Measurements from ENCODE around the gene RALBP1.

Gene RALBP1

DNA sequence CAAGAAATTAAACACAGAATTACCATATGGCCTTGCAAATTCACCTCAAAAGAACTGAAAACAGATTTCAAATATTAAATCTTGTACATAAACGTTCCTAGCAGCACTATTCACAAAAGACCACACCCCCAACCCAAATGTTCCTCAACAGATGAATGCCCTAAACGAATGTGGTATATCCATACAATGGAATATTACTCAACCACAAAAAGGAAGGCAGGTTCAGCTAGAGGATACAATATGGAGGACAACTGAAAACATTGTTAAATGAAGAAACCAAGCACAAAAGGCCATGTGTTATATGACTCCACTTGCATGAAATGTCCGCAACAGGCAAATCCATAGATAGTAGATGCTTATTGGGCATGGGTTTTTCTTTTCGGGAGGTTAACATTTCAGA lies 77.3 kb downstream of the RALBP1 start:
- DNase-seq = no peak

DNA sequence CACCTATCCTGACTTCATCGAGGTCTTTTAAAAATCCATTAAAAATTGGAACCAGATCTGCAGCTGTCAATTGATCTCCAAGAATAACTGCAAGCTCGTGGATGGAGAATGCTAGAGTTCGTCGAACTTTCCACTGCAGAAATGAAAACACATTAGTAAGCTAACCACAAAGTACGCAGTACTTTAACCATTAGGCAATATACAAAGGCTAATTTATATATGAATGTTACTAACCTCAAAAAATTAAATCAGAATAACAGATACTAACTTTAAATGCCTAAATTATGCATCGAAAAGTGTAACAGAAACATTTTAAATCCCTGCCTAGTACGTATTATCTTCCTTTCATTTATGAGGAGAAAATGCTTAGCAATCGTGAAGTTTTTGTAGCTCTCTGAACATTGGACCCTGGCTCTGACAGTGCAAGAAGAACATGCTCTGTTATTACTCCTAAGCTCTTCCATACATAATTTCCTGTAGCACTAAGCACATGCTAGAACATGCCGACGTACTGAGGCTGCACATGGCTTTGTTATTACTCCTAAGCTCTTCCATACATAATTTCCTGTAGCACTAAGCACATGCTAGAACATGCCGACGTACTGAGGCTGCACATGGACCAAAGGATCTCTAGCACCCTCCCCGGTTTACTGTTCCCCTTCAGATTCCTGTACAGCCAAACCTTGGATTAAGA lies 82.1 kb downstream of the RALBP1 start:
- no peak for DNase-seq

DNA sequence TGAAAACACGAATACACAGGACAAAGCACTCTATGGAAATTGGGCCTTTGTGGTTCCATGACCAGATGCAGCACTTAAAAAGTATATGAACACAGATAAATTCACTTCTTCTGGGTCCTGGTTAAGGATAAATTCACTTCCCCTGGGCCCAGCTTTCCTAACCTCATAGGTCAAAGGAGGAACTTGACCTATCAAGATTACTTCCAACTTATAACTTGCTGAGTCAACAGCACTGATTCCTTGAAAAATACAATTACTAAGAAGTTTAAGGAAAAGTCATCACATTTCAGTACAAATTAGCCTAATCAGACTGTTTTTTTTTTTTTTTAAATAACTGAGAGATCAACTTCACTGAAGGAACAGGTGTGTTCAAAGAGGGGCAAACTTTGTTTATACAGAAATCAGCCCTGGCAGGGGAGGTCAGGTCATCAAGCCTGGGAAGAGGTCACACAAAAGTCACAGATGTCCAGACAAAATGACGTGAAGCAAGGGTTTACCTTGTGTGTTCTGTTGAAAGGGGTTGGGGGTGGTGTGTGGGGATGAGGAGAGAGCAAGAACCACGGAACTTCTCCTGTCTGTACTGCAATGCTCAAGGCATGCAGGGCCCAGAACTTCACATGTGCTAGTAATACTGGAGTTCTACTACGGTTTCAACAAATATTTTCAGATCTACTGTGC lies 83.2 kb downstream of the RALBP1 start:
- no peak for DNase-seq

DNA sequence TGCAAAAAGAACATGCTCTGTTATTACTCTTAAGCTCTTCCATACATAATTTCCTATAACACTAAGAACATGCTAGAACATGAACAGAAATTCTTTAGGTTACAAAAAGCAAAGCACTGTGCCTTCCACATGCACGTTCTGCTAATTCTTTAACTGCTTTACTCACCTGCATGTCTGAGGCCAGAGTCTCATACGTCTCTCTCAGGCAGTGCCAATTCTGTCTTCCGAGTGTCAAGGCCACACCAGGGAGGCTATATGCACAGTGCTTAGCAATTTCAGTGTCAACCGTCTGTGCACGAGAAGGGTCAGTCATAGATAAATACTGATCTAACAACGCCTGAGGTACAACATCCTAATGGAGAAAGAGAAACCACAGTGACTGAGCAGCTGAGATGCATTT lies 83.9 kb downstream of the RALBP1 start:
- DNase-seq = no peak

DNA sequence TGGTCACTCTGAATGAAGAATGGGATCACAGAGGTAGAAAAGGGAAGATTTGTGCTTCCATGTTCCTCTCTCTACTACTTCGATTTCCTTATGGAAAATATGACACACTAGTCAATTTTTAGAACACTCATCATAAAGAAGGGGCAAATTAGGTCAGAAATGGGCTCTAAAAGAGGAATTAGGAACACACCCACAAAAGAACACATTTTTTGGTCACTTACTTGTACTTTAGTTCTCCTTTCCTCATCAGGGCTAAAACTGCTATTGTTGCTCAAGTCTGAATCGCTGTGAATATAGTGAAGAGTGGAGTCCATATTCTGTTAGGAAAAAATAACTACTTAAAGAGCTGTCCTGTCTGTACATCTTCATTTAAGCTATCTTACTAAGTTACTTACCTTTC lies 86.4 kb downstream of the RALBP1 start:
- DNase-seq = no peak

DNA sequence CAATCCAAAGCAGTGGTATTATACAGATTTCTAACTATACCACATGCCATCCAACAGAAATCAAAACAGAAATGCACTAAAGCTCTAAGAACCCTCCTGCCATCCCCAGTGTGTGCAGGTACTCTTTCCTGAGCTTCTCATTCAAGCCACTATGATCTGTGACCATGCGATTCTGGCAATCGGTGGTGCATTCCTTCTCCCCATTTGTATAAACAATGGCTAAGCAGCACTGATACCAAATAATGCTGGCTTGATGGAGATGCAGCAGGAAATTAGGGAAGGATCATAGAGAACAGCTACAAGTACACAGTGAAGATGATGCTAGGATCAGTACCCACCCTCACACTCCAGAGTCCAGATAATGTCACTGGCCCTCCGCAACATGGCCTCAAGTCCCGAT lies 87.3 kb downstream of the RALBP1 start:
- DNase-seq = no peak

DNA sequence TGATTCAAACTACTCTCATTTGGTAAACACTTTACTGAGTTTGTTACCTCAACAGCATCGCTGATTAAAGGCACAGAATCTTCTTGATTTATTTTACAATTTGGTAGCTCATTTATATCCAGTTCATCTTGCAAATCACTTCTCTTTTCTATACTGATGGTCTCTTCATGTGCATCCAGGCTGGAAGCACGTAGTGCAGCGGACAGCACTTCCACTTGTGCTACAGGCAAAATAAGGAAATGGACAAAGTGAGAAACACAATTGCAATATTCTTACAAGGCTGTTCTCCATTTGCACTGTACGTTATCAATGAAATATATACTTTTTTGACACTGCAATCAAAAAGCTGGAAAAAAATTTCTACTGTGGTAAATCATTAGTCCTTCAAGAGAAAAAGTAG lies 88.0 kb downstream of the RALBP1 start:
- no peak for DNase-seq

DNA sequence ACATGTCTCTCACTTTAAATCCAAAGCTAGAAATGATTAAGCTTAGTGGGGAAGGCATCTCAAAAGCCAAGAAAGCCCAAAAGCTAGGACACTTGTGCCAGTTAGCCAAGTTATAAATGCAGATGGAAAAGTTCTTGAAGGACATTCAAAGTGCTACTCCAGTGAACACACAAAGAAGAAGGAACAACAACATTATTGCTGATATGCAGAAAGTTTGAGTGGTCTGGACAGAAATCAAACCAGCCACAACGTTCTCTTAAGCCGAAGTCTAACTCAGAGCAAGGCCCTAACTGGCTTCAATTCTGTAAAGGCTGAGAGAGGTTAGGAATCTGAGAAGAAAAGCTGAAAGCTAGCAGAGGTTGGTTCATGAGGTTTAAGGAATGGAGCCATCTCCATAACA lies 90.1 kb downstream of the RALBP1 start:
- no peak for DNase-seq

DNA sequence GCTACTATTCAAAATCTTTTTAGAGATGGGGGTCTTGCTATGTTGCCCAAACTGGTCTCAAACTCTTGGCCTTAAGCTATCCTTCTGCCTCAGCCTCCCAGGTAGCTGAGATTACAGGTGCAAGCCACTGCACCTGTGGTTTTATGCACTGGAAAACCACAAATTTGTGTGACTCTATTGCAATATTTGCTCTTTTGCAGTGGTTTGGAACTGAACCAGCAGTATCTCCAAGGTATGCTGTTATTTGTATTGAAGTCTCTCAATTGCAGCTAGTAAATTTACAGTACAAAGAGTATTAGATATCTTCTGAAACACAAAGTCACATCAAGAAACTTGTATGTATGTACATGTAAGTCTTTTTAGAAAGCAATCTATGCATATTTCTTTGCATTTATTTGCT lies 92.9 kb downstream of the RALBP1 start:
- DNase-seq = no peak

DNA sequence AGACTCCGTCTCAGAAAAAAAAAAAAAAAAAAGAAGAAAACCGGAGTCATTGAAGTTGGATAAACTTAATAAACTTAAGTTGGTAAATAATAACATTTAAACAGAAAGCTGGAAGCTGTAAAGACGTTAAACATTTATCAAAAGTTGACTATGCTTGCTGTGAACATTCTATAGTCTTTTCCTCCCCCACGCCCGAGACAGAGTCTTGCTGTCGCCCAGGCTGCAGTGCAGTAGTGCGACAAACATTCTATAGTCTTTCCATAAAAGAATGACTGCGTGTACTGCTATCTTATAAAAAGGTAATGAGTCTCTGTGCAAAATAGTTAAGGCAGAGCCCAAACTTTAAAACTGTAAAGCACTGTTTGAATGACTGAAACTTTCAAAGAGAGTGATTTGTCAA lies 93.9 kb downstream of the RALBP1 start:
- DNase-seq = no peak

DNA sequence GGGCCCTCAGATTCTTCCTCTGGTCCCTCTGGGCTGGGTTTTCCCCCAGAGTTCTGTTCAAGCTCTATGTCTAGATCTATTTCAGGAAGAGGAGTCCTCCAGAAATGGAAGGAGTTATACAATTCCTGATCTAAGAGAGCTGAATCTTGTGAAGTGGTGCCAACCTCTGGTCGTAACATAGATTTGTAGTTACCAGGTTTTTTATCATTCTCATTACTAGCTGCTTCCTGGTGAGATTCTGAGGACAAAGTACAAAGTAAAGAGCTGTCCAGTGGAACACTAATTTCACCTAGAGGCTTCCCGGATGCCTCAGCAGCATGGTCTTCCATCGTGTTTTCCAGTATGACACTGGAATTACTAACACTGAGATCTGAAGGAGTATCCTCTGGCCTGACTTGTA lies 94.9 kb downstream of the RALBP1 start:
- DNase-seq = no peak

DNA sequence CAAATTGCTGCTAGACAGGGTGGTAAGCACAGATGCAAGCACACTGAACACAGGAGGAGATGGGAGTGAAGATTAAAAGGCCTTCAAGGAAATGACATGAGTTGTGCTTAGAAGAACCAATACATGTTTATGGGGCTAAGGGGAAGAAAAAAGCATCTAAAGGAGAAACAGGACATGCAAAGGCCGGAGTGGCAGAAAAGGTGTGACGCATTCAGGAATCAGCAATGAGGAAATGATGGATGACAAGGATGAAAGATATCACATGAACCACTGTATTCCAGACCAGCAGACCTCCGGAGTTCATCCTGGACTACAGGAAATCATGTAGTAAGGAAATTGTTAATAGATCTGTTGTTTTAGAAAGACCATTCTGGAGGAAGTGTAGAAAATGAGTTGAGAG lies 96.2 kb downstream of the RALBP1 start:
- no peak for DNase-seq

DNA sequence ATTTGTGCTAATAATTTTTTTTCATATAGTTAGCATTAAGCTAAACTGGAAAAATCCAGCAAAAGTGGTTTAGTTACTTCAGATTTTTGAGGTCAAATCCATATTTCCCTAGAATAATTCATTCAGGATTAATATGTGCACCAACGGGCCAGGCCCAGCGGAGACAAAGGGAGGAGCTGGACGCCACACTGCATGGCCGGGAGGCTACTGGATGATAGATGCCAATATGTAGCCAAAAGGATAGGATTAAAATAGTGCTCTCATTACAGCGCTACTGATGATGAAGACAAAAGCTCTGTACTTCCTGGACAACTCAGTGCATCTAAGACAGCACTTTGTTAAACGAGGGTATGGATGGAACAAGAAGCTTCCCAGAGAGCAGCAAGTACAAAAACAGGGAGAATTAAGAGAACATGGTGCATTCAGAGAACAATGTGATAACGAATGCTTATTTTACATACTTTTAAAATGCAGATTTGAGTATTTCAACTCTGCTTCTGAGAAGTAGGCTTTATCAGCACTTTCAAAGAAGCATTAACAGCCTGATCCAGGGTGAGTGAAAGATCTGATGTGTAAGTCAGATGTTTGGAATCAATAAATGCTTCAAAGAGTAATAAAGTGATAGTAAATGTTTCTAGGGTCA lies 99.3 kb downstream of the RALBP1 start:
- DNase-seq = no peak

DNA sequence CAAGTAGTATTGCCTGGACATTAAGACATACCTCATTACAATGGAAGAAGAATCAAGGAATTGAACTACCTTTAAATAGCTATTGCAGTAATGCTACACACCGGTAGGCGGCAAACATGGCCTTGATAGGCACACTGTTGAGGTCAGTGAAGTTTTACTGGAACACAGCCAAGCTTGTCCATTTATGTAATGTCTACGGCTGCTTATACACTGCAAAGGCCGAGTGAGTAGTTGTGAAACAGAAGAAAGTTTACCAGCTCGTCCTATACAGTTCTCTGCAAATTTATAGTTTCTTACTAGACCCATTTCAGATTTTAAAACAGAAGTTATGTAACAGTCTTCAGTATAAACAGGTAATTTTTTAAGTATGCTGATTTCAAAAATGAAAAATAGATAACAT lies 100.2 kb downstream of the RALBP1 start:
- DNase-seq = peak; percentile 28

DNA sequence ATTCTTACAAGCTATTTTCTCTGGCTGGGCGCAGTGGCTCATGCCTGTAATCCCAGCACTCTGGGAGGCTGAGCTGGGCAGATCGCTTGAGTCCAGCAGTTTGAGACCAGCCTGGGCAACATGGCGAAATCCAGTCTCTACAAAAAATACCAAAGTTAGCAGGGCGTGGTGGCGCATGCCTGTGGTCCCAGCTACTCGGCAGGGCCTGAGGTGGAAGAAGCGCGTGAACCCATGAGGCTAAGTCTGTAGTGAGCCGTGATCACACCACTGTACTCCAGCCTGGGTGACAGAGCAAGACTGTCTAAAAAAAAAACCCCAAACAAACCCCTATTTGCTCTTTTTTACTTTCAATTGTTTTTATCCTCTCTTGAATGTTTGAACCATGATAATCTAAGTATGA lies 102.0 kb downstream of the RALBP1 start:
- no peak for DNase-seq

DNA sequence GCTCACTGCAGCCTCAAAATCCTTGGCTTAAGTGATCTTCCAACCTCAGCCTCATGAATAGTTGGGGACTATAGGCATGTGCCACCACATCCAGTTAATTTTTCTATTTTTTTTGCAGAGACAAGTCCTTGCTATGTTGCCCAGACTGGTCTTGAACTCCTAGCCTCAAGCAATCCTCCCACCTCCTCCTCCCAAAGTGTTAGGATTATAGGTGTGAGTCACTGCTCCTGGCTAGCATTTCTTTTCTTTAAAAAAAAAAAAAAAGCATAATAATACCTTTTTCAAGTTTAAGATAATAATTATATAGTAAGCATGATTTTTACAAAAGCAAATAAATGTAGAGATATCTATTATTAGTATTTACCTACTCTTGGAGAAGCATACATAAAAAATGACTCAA lies 103.0 kb downstream of the RALBP1 start:
- DNase-seq = no peak

DNA sequence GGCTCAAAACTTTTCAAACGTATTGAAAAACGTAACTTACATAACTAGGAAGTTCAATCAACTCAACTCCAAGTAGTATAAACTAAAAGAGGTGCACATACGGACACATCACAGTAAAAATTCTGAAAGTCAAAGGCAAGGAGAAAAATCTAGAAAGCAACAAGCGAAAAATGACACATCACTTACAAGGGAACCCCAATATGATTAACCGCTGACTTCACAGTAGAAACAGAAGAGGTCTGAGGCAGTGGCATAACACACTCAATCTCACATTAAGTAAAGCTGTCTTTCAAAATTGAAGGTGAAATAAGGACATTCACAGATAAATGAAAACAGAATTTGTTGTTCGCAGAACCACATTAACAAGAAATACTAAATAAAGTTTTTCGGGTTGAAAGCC lies 106.4 kb downstream of the RALBP1 start:
- DNase-seq = no peak

DNA sequence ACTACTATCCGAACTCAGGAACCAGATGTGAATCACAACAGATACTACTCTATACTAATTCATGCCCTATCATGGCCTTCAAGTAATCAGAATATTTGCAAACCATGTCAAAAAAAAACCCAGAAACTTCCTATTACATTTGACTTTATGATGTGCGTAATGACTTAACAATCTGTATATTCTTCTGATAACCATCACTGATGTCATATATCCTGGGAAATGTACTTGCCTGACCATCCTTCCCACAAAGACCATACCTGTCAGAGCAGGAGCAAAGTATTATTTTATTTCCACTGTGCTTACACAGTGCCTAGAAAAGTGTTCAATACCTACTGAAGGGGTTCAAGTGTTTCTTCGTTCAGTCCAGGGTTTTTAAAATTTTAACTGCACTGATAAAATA lies 111.5 kb downstream of the RALBP1 start:
- DNase-seq = no peak

Data from activated CD4-positive, alpha-beta T cell treated with anti-CD3 and anti-CD28 coated beads for 48 hours (primary cell).